PFSK-1 (cell line): ENCODE data around the gene MAP7D2.

Experiments used
- FOXP2 ChIP-seq: optimal IDR thresholded peaks from 2 replicates; pipeline ENCODE3; 2011; ENCODE audit warnings: borderline replicate concordance, control low read depth, inconsistent platforms; ENCODE audit not compliant: insufficient read depth; ENCODE audit errors: extremely low read length, extremely low read depth
- POLR2AphosphoS5 ChIP-seq: IDR thresholded peaks from 2 replicates; pipeline ENCODE4 v1.6.1; 2012; ENCODE audit warnings: low read depth, mild to moderate bottlenecking, control low read depth, low read length, moderate library complexity
- SIN3A ChIP-seq: IDR thresholded peaks from 2 replicates; pipeline ENCODE4 v1.6.1; 2012; ENCODE audit warnings: mild to moderate bottlenecking, low read length, moderate library complexity, borderline replicate concordance; ENCODE audit not compliant: insufficient read depth
- TAF1 ChIP-seq: IDR thresholded peaks from 2 replicates; pipeline ENCODE4 v1.6.1; 2012; ENCODE audit warnings: low read length, control low read depth, borderline replicate concordance; ENCODE audit not compliant: insufficient read depth
- TF ChIP-seq, protein P1 (sequence below), 2 experiments: IDR thresholded peaks; 2 replicates each; pipeline versions ENCODE4 v1.6.1 to v1.8.0; 2011 to 2012; ENCODE audit warnings: low read depth in 2 of 2, low read length in 2 of 2, control low read depth in 1 of 2, inconsistent platforms in 1 of 2, mild to moderate bottlenecking in 1 of 2, moderate library complexity in 1 of 2; ENCODE audit not compliant: insufficient read depth in 1 of 2

The MAP7D2 gene

DNA sequence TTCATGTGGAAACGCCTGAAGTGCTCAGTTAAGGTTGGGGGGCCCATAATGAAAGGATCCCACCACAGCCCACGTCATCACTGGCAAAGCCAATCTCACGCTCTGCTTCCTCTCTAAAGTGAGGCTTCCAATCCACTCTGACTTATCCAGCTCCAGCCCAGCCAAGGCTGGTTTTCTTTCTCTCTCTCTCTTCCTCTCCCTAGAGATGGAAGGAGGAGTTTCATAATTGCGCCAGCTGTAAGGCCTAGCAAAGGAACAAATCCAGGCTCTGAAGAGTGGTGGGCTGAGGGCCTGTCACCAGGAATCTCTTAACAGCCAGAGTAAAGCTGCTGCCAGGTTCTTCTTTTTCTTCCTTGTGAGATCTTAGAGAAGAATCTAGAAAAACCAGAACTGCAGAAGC, 105.1 kb downstream of the MAP7D2 start:
- TF ChIP-seq, protein P1, sequence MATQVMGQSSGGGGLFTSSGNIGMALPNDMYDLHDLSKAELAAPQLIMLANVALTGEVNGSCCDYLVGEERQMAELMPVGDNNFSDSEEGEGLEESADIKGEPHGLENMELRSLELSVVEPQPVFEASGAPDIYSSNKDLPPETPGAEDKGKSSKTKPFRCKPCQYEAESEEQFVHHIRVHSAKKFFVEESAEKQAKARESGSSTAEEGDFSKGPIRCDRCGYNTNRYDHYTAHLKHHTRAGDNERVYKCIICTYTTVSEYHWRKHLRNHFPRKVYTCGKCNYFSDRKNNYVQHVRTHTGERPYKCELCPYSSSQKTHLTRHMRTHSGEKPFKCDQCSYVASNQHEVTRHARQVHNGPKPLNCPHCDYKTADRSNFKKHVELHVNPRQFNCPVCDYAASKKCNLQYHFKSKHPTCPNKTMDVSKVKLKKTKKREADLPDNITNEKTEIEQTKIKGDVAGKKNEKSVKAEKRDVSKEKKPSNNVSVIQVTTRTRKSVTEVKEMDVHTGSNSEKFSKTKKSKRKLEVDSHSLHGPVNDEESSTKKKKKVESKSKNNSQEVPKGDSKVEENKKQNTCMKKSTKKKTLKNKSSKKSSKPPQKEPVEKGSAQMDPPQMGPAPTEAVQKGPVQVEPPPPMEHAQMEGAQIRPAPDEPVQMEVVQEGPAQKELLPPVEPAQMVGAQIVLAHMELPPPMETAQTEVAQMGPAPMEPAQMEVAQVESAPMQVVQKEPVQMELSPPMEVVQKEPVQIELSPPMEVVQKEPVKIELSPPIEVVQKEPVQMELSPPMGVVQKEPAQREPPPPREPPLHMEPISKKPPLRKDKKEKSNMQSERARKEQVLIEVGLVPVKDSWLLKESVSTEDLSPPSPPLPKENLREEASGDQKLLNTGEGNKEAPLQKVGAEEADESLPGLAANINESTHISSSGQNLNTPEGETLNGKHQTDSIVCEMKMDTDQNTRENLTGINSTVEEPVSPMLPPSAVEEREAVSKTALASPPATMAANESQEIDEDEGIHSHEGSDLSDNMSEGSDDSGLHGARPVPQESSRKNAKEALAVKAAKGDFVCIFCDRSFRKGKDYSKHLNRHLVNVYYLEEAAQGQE (IDR thresholded peaks at IDR 0.05; ENCODE audit: insufficient read depth in 1 of 2, low read depth in 2 of 2, low read length in 2 of 2): no peak
- no peak for TF ChIP-seq SIN3A
- no peak for TF ChIP-seq TAF1
- TF ChIP-seq POLR2AphosphoS5: no peak
- TF ChIP-seq FOXP2: no peak

DNA sequence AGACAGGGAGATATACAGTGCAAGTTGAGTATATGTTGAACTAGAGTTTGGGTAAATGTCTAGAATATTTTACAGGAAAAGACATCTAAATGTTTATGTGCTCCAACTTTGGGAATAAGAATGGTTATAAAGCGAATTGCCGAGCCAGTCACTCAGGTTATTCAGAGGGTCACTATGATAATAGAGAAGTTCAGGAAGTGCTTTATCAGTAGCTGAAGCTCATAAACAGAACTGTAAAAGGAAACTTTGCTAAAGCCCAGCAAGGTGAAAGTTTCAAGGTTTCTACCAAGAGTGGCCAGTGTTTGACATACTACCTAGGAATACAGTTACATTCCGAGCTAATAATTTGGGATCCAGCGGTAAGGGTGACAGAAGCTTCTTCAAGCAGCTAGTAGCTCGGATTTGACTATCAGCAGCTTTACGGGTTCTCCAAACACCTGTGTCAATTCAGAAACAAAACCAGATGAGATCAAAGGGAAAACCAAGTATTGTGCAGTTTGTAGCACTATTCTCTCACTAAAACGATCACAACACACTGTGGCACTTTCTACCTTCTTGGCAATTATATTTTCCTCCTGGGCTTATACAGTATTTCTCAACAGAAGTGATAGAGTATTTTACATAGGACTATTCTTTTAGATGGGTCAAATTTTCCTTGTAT, 108.6 kb downstream of the MAP7D2 start:
- TF ChIP-seq TAF1 (no peak), FOXP2 (no peak), POLR2AphosphoS5 (no peak), SIN3A (no peak)
- TF ChIP-seq, protein P1 (IDR thresholded peaks at IDR 0.05; ENCODE audit: insufficient read depth in 1 of 2, low read depth in 2 of 2, low read length in 2 of 2): no peak

DNA sequence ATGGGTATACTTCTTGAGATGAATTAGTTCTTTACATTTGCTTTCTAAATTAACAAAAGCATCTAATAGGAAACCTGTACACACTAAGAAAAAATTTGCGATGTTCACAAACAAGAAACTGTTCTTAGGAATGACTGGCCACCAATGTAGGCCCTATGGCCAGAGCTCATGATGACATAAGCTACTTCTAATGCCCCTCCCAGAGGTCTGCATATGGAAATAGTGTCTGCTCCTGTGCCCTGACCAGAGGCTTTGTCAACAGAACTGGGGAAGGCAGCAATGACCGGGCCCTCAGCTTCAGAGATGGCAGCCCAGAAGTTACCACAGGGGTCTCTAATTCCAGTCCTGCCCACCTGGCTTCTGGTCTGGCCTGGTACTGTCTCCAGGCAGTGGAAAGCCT, 110.8 kb downstream of the MAP7D2 start:
- TF ChIP-seq, protein P1 (IDR thresholded peaks at IDR 0.05; ENCODE audit: insufficient read depth in 1 of 2, low read depth in 2 of 2, low read length in 2 of 2): no peak
- TF ChIP-seq SIN3A (no peak), POLR2AphosphoS5 (no peak), FOXP2 (no peak), TAF1 (no peak)

DNA sequence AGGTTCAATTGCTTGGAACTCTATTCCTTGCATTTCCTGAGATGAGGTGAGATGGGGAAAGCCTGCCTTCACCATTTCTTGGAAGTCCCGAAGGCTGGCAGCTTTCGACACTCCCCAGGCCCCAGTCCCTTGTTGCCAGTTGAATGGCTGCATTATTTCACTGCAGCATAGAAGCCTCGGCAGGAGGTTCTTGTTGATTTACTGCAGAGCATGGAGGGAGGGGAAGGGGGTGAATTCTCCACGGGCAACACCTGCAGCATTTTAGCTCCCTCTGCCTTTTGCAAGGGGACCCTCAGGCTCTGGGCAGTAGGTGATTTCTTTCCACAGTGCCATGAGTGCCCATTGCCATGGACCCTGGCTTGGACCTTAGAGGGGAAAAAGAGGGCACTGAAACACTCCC, 115.1 kb downstream of the MAP7D2 start:
- TF ChIP-seq TAF1 (no peak), SIN3A (no peak), FOXP2 (no peak), POLR2AphosphoS5 (no peak)
- TF ChIP-seq, protein P1 (IDR thresholded peaks at IDR 0.05; ENCODE audit: insufficient read depth in 1 of 2, low read depth in 2 of 2, low read length in 2 of 2): no peak

DNA sequence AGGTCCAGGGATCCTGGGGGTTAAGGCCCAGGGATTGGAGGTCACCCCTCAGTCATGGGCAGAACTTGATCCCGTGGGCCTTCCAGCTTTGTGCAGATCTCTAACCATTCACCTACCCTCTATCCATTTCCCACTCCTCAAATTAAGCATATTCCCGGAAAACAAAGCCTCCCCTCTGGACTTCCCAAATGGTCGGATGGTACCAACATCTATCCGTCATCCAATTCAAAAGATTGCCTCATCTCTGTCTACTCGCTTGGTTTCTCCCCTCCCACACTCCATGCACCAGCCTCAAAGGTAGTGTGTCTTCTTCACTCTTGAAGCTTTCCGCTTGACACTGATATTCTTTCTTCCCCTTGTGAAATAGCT, 125.4 kb downstream of the MAP7D2 start:
- TF ChIP-seq POLR2AphosphoS5 (no peak), FOXP2 (no peak), SIN3A (no peak), TAF1 (no peak)
- TF ChIP-seq, protein P1 (IDR thresholded peaks at IDR 0.05; ENCODE audit: insufficient read depth in 1 of 2, low read depth in 2 of 2, low read length in 2 of 2): no peak
